Testis (tissue), 2 donors: ENCODE data around the gene PLEKHM3.

ENCODE experiments used
- POLR2A ChIP-seq: fragments of 450-650 bp; IDR thresholded peaks from one replicate; pipeline ENCODE4 v1.6.1; 2017; ENCODE audit warnings: antibody characterized with exemption, mild to moderate bottlenecking, moderate library complexity
- TF ChIP-seq, protein P1 (sequence below), 3 experiments: fragments of 450-650 bp in 2 of 3; fragments of 200-600 bp in 1 of 3; sonication (generic) in 1 of 3; IDR thresholded peaks; one replicate each; pipeline ENCODE4 v1.5.1; 2016 to 2019; ENCODE audit warnings: antibody characterized with exemption in 3 of 3, mild to moderate bottlenecking in 2 of 3, moderate library complexity in 1 of 3

- TF ChIP-seq, protein P1, sequence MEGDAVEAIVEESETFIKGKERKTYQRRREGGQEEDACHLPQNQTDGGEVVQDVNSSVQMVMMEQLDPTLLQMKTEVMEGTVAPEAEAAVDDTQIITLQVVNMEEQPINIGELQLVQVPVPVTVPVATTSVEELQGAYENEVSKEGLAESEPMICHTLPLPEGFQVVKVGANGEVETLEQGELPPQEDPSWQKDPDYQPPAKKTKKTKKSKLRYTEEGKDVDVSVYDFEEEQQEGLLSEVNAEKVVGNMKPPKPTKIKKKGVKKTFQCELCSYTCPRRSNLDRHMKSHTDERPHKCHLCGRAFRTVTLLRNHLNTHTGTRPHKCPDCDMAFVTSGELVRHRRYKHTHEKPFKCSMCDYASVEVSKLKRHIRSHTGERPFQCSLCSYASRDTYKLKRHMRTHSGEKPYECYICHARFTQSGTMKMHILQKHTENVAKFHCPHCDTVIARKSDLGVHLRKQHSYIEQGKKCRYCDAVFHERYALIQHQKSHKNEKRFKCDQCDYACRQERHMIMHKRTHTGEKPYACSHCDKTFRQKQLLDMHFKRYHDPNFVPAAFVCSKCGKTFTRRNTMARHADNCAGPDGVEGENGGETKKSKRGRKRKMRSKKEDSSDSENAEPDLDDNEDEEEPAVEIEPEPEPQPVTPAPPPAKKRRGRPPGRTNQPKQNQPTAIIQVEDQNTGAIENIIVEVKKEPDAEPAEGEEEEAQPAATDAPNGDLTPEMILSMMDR (IDR thresholded peaks at IDR 0.05): no peak
- TF ChIP-seq POLR2A: no peak
Observed at GRCh38 chr2:207819839-207820784, 205.2 kb downstream of the PLEKHM3 start.
